ENCODE measurements around the gene ZBTB14.

Gene ZBTB14

GRCh38 chr18:5311301-5311989, 15.9 kb upstream of the ZBTB14 start:
- TF ChIP-seq EZH2phosphoT487 (IDR thresholded peaks at IDR 0.05; ENCODE audit: borderline replicate concordance) = no peak
- no peak for TF ChIP-seq CTCF (conservative IDR thresholded peaks at IDR 0.05; ENCODE audit: low read length)
- Histone ChIP-seq H3K79me2 (ENCODE audit: insufficient read depth, low read length) (no peaks in the 10 kb centered on the region), H4K20me1 (ENCODE audit: insufficient read depth, low read length, poor library complexity, severe bottlenecking) (no peaks in the 10 kb centered on the region), H3F3A (ENCODE audit: low read depth) (peaks cover 3% of the 10 kb centered on the region; the same call in 1 of the 2 replicates), H3K4me1 (ENCODE audit: insufficient read depth, low read length, poor library complexity, severe bottlenecking) (peaks cover 4% of the 10 kb centered on the region), H2AFZ (ENCODE audit: low read length) (no peak overlapping the region), H3K9ac (ENCODE audit: low read depth, low read length, poor library complexity, severe bottlenecking) (no peak overlapping the region), H3K36me3 (ENCODE audit: insufficient read depth, low read length) (no peaks in the 10 kb centered on the region), H3K9me2 (replicated peaks; ENCODE audit: low read depth, low read length) (no peaks in the 10 kb centered on the region), H3K27me3 (ENCODE audit: insufficient read depth, low read length, poor library complexity, severe bottlenecking) (no peaks in the 10 kb centered on the region), H3K9me3 (ENCODE audit: insufficient read depth, low read depth, low read length) (no peaks in the 10 kb centered on the region), H3K4me3 (ENCODE audit: low read length, poor library complexity, severe bottlenecking) (no peak overlapping the region), H3K4me2 (ENCODE audit: low read depth, low read length, poor library complexity, severe bottlenecking) (no peak overlapping the region)

GRCh38 chr18:5309888-5310470, 14.5 kb upstream of the ZBTB14 start:
- H3F3A ChIP-seq (ENCODE audit: low read depth) = peaks cover 3% of the 10 kb centered on the region; the same call in 1 of the 2 replicates
- TF ChIP-seq EZH2phosphoT487 (IDR thresholded peaks at IDR 0.05; ENCODE audit: borderline replicate concordance) (no peak), CTCF (conservative IDR thresholded peaks at IDR 0.05; ENCODE audit: low read length) (no peak)
- no peaks in the 10 kb centered on the region for H3K9me3 ChIP-seq (ENCODE audit: insufficient read depth, low read depth, low read length)
- no peaks in the 10 kb centered on the region for H3K36me3 ChIP-seq (ENCODE audit: insufficient read depth, low read length)
- H3K4me1 ChIP-seq (ENCODE audit: insufficient read depth, low read length, poor library complexity, severe bottlenecking) = peaks cover 4% of the 10 kb centered on the region
- H3K9me2 ChIP-seq (replicated peaks; ENCODE audit: low read depth, low read length) = no peaks in the 10 kb centered on the region
- no peaks in the 10 kb centered on the region for H3K79me2 ChIP-seq (ENCODE audit: insufficient read depth, low read length)
- peak overlapping the region; percentile 78 for H3K4me2 ChIP-seq (ENCODE audit: low read depth, low read length, poor library complexity, severe bottlenecking)
- H3K9ac ChIP-seq (ENCODE audit: low read depth, low read length, poor library complexity, severe bottlenecking) = peak overlapping the region; percentile 52
- H3K4me3 ChIP-seq (ENCODE audit: low read length, poor library complexity, severe bottlenecking) = peak overlapping the region; percentile 66
- peak overlapping the region; percentile 91 for H2AFZ ChIP-seq (ENCODE audit: low read length)
- H3K27me3 ChIP-seq (ENCODE audit: insufficient read depth, low read length, poor library complexity, severe bottlenecking) = no peaks in the 10 kb centered on the region
- H4K20me1 ChIP-seq (ENCODE audit: insufficient read depth, low read length, poor library complexity, severe bottlenecking) = no peaks in the 10 kb centered on the region

GRCh38 chr18:5305835-5306234, 10.3 kb upstream of the ZBTB14 start:
- Histone ChIP-seq H3K4me1 (ENCODE audit: insufficient read depth, low read length, poor library complexity, severe bottlenecking) (peaks cover 4% of the 10 kb centered on the region), H3K4me2 (ENCODE audit: low read depth, low read length, poor library complexity, severe bottlenecking) (no peak overlapping the region), H4K20me1 (ENCODE audit: insufficient read depth, low read length, poor library complexity, severe bottlenecking) (no peaks in the 10 kb centered on the region), H3K36me3 (ENCODE audit: insufficient read depth, low read length) (no peaks in the 10 kb centered on the region), H3K27me3 (ENCODE audit: insufficient read depth, low read length, poor library complexity, severe bottlenecking) (no peaks in the 10 kb centered on the region), H3K9me3 (ENCODE audit: insufficient read depth, low read depth, low read length) (no peaks in the 10 kb centered on the region), H3K4me3 (ENCODE audit: low read length, poor library complexity, severe bottlenecking) (no peak overlapping the region), H3K79me2 (ENCODE audit: insufficient read depth, low read length) (no peaks in the 10 kb centered on the region), H3K9ac (ENCODE audit: low read depth, low read length, poor library complexity, severe bottlenecking) (no peak overlapping the region), H3K9me2 (replicated peaks; ENCODE audit: low read depth, low read length) (no peaks in the 10 kb centered on the region), H3F3A (ENCODE audit: low read depth) (peaks cover 3% of the 10 kb centered on the region; the same call in 1 of the 2 replicates), H2AFZ (ENCODE audit: low read length) (no peak overlapping the region)
- TF ChIP-seq EZH2phosphoT487 (IDR thresholded peaks at IDR 0.05; ENCODE audit: borderline replicate concordance) (no peak), CTCF (conservative IDR thresholded peaks at IDR 0.05; ENCODE audit: low read length) (no peak)

All from Loucy (cell line).